Vagina (tissue), 2 donors: ENCODE measurements around the gene DNAJC28.

Experiments used
- CTCF ChIP-seq, 3 experiments: fragments of 450-650 bp in 2 of 3; fragments of 200-600 bp in 1 of 3; sonication (generic) in 1 of 3; IDR thresholded peaks; one replicate each; pipeline ENCODE4 v1.5.1; 2017 to 2019; ENCODE audit warnings: antibody characterized with exemption in 3 of 3, mild to moderate bottlenecking in 2 of 3, moderate library complexity in 2 of 3
- POLR2A ChIP-seq, 2 donors: fragments of 450-650 bp; IDR thresholded peaks; one replicate each; pipeline ENCODE4 v1.6.1; 2017; ENCODE audit warnings: antibody characterized with exemption in 2 of 2, mild to moderate bottlenecking in 2 of 2, moderate library complexity in 2 of 2

GRCh38 chr21:33495743-33496142, 4.2 kb upstream of the DNAJC28 start:
- TF ChIP-seq CTCF (IDR thresholded peaks at IDR 0.05) (no peak), POLR2A (IDR thresholded peaks at IDR 0.05) (no peak)
